B cell (primary cell): ENCODE measurements around the gene TYK2.

Source experiments
- CTCF ChIP-seq: fragments of 200-600 bp; IDR thresholded peaks from one replicate; pipeline ENCODE4 v1.8.0; 2022; ENCODE audit warnings: antibody characterized with exemption, mild to moderate bottlenecking
- EZH2 ChIP-seq: IDR thresholded peaks from 2 replicates; pipeline ENCODE4 v1.6.1; 2012; ENCODE audit warnings: borderline replicate concordance, low read depth, mild to moderate bottlenecking, moderate library complexity, low read length; ENCODE audit not compliant: insufficient read depth, poor library complexity, severe bottlenecking

- TF ChIP-seq CTCF, result no peak
- TF ChIP-seq EZH2, result no peak
These were observed 40.9 kb downstream of the TYK2 start, which contains the start of gene ICAM3 for GRCh38 chr19:10339380-10339960.
